GM21737 (cell line): ENCODE results near the gene B3GAT1.
A peak's percentile ranks its signal among the peaks of the same experiment; 100 is the strongest.

ENCODE experiments used
- ATAC-seq: cut with Tn5 transposase; IDR thresholded peaks from one replicate; pipeline ENCODE4 v1.9.1; 2021; ENCODE audit warnings: mild to moderate bottlenecking, moderate library complexity; ENCODE audit not compliant: unreplicated experiment

Gene B3GAT1

DNA sequence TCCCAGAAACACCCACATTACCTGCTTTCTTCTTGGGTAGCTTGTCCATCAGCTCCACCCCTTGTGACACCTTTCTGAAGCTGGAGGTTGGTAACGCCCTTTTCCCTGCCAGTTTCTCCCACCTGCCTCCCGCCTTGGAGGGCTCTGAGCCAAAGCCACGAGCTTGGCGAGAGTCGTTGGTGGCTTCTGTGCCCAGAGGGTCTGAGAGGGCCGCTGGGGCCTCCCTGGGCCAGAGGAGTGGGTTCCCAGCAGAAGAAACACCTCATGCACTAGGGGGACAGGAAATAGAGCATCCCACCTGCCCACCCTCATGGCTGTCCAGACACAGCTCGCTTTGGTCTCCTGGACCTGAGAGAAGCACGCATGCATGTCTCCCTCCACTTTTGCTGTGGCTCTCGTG is 37.9 kb downstream of the B3GAT1 start:
- no peak for ATAC-seq

DNA sequence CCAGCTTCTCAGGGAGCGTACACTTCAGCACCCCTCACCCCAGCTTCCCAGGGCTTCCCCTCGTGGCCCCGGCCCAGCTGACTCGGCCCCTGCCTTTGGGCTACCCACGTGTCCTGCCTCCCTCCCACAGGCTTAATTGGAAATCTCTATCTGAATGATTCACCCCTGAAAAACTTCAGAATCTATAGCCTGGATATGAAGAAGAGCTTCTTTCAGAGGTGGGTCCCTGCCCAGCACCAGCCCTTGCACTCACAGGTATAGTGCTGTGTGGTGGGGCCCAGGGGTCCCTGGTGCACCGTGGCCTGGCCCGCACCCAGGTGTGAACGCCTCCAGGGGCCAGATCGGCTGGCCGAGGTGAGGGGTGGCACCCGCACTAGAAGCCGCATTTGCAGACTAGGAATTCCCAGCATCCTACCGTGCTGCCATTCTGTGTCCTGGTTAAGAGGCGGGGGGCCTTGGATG is 38.4 kb downstream of the B3GAT1 start:
- ATAC-seq, result no peak

DNA sequence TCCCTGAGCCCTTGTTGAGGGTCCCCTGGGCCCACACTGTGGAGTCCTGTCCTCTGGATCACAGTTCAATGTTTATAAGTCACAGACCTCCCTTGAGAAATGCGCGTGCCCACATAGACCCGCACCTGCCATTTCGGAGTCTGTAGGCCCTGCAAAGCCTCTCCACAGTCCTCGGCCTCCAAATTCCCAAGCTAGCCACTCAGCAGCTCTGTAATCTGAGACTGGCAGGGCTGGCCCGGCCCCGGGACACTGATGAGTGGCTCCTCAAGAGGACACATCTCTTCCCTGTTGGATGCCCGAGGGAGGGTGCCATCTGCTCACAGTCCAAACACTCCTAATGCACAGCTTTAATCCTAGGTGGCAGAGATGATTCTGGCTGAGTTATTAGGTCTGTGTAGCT is 39.1 kb downstream of the B3GAT1 start:
- no peak for ATAC-seq

DNA sequence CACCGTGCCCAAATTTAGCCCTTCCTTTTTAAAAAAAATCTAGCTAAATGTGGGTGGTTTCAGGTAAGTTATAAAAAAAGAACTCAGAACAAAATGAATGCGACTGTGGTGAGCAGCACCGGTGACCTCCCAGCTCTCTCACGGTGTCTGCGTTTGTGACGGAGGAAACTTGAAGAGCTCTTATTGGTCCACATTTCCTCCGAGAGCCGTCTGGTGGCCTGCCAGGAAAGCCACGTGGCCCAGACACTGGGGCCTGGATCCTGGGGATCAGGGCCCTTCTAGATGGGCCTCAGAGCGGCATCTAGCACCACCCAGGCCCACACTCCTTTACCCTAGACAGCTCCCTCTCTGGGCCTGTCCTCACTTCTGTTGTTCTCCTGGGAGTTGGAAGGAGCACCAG is 39.5 kb downstream of the B3GAT1 start:
- no peak for ATAC-seq

DNA sequence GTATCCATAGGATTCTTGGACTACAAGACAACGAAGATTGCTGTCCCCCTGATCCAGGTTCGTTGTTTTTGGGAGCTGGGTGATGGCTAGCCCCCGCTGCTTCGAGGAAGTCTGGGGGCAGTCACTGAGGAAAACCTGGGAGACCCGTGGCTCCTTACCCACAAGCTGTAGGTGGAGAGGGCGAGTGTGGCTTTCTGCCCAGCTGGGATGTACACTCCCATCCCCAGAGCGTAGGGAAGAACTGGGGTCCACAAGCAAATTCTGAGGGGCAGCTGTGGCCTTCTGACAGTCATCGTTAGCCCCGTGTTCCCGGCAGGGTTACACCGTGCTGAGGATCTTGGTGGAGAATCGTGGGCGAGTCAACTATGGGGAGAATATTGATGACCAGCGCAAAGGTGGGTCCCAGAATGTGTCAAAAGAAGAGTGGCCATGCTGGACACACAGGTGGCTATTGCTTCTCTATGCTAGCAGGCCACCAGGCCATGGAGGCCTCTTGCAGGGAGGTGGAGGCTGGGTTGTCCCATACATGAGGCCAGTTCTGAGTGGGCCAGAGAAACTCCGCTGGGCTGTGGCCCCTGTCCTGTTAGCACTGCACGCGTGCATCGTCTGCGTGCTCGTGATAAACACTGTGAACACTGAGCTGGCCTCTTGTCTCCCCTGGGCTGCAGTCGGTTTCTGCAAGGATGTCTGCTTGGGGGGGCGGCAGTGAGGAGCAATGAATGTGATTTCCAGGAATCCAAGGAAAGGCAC is 40.4 kb downstream of the B3GAT1 start:
- no peak for ATAC-seq

DNA sequence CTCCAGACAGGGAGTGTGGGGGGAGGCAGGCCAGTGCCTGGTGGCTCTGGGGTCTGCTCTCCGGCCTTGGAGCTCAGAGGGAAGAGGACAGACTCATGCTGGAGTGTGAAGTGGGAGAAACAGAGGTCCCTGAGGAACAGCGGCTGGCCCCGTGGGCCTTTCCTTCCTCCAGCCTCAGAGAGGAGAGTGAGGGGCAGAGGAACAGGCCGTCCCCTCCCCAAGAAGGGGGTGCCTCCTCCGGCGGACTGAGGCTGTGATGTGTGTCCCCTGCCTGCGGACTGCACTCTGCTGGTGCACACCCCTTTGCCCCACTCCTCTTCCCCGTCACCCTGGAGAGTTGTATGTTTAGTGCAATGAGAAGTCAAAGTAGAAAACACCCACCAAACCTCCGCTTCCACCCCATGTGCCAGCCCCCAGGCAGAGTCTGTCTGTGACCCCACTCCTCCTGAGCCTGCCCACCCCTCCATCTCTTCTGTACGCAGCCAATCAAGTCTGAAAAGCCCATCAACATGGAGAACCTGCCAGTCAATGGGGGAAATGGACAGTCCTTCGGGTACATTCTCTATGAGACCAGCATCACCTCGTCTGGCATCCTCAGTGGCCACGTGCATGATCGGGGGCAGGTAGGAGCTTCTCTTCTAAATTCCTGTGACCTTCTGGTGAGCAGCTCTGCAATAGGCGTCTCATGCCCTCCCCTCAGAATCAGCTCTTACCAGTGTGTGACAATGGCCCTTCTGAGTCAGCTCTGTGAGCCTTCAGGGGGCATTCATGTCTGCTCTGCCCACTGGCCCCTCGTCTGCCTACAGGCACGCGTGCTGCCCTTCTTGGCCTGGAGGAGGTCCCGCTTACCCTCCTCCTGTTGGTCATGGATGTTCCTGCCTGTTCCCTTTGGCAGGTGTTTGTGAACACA is 41.3 kb downstream of the B3GAT1 start:
- ATAC-seq, result no peak

DNA sequence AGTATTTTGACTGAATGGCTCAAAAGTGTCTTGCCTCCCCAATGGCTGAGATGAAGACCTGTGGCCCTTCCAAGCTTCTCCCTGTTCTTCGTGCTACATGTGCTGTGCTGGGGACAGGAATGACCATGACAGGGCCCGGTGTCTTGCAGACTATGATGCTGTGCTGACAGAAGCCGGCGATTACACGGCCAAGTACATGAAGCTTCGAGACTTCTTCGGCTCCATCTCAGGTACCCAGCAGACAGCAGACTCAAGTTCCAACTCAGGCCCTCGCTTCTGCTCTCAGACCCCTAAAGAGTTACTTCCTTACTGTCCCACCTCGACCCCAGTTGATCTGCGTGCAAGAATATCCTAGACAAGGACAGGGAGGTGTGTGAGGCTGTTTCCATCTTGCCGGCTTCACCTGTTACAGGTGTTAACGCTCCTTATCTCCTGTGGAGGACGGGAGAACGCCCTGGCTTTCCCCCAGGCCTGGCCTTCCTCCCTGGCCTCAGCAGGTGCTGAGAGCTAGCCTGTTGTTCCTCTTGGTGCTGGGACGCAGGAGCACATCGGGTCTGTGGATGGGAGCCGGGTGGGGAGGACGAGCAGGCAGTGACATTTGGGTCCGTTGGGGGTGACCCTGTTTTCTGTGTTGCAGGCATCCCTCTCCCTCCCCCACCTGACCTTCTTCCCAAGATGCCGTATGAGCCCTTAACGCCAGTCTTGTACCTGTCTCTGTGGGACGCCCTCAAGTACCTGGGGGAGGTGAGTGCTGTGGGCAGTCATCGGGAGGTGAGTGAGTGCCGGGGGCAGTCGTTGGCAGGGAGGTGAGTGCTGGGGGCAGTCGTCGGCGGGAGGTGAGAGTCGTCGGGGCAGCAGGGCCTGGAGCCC is 42.2 kb downstream of the B3GAT1 start:
- ATAC-seq, result no peak

DNA sequence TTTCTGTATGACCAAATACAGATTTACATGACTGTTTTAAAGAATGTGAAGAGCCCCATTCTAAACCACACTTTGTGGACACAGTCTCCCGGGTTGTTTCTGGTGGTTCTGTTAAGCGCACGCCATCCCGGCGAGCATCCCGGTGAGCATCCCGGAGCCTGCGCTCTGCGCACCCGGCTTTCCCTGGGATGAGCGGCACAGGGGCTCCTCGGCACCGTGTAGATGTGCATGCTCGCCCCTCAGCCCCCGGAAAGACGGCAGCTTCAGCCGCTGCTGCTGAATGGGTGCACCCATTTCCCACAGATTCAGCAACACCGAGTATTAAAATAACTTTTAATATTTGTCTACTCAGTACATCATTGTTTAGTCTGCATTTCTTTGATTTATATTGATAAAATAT is 44.3 kb downstream of the B3GAT1 start:
- no peak for ATAC-seq

DNA sequence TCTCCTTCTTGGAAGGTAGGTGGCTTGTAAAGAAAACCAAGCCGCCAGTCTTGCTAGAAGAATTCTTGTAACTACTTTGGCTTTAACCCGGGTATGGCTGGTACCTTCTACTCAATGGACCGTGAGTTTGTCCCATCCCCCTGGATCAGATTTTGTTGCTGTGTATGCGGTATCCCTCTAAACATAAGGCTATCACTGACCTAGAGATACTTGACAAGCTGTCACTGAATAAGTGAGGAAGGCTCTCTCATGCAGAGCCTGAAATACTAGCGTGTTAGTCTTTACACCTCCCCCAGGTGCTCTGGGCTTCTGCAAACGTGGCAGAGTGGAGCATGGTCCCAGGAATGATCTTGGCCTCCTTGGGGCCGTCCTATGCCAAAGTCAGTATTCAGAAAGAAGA is 45.8 kb downstream of the B3GAT1 start:
- no peak for ATAC-seq

DNA sequence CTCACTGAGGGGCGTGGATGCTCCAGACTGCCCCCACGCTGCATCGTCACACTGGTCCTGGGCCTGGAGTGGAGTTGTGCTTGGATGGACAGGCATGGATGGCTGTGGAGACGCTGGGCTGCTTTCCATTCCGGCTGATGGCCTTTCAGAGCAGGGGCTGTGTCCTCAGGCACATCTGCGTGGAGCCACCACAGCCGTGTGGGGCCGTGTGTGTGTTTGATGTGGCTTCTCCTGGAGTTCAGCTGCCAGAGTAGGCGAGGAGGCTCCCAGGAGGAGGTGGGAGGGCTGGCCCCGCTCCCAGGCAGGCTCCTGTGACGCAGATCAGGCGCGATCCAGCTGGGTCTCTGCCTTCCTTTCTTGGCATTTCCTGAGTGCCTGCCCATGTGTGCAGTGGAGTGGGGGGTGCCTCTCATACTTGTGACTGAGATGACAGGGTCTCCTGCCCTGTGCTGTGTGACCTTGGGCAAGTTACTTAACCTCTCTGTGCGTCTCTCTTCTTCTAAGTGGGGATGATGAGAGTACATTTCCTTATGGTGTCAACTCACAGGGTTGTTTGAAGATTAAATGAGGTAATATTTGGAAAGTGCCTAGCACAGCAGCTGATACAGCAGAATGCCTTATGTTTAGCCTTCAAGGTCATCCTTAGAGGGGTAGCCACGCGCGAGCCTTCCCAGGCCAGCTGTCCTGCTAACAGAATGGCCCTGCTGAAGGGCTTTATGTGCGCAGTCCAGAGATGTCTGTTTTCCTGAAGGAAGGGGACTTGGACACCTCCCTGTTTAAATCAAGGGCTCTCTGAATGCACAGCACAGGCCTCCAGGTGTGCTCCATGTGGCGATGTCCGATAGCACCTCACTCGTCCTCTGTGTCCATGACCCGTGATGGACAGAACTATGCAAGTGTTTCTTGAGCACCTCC is 46.8 kb downstream of the B3GAT1 start:
- no peak for ATAC-seq

DNA sequence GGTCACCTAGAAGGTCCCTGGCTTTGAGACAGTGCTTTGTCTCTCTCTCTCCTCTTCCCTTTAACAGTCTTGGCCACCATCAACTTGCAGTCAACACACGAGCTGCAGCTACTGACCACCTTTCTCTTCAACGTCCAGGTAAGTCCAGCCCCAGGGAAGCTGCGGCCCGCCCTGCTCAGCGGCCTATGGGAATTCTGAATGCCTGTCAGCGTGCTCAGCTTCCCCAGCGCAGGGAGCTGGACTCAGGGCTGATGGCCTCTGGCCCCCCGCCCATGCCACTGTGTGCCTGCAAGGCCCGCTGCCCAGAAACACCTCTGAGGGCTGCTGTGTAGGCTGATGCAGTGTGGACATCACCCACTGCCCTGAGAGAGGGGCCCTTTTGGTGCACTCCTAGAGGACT is 47.8 kb downstream of the B3GAT1 start:
- no peak for ATAC-seq

DNA sequence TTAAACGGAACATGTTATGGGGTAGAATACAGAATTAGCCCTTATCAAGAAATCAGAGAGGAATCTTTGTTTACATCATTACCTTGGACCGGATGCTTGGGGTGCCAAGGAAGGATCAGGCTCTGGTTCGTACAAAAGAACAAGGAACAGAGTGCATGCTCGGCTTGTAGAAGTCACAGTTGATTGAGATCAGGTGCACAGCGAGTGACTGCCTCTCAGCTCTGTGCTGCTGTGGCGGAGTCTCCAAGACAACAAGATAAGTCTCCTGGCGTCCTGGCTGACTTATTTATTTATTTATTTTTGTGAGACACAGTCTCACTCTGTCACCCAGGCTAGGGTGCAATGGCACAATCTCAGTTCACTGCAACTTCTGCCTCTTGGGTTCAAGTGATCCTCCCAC is 48.5 kb downstream of the B3GAT1 start:
- ATAC-seq, result no peak

DNA sequence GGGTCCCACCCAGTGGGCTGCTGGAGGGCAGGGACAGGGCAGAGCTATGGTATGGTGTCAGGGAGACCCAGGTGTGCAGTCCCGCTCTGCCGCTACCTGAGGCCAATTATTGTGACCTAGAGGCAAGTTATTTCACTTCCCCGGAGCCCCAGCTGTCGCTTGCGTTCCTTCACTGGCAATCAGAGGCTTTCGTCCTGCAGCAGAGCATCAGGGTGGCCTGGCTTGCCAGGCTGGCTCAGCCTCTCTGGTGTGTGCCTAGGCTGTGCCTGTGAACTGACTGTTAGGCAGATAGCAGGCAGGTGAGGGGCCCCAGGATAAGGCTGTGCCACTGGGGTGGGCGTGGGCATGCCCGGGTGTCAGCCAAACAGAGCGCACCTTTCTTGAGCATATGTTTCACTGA is 48.9 kb downstream of the B3GAT1 start:
- no peak for ATAC-seq

DNA sequence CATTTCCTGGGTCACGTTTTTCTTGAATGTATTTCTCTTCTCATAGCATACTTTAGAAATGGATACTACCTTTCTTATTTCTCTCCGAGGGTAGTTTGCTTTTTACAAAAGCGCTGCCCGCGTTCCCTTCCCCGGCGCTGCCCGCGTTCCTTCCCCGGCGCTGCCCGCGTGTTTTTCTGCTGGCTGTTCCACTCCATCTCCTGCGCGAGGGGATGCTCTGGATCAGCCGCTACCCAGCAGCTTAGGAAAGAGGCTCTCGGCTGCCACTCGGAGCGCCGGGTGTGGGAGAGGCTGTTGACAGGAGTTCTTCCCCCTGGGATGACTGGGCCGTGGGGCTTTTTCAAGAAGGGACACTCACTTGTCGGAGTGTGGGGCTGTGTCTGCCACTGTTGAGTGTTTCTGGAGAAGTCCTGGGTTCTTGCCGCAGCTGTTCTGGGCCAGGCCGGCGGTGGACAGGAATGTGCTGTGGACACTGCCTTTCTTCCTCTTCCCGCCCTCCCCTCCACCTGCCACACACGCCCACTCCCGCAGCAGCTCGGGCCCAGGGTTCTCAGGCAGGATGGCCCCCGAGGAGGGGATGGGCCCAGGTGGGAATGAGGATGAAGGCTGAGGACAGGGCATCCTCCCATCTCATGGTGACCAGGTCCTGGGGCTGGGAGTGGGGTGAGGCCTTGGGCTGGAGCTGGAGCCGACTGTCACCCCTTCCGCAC is 49.7 kb downstream of the B3GAT1 start:
- ATAC-seq, result no peak

DNA sequence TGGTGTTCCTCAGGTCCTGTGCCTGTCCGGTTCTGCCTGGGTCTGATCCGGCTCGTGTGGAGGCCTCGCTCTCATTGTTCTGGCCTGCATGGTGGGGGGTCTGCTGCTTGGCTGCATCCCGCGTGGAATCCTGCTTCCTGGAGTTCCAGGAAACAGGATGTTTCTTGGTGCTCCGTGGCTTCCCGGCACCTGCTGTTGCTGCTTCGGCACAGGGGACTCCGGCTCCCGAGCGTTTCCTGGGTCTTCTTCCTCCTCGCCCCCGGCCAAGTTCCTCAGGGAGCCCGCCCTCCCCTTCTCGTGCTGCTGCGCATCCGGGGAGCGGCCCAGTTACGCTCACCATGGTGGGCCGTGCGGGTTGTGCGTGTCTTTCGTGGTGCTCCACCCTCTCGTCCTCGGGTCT is 50.4 kb downstream of the B3GAT1 start:
- no peak for ATAC-seq

DNA sequence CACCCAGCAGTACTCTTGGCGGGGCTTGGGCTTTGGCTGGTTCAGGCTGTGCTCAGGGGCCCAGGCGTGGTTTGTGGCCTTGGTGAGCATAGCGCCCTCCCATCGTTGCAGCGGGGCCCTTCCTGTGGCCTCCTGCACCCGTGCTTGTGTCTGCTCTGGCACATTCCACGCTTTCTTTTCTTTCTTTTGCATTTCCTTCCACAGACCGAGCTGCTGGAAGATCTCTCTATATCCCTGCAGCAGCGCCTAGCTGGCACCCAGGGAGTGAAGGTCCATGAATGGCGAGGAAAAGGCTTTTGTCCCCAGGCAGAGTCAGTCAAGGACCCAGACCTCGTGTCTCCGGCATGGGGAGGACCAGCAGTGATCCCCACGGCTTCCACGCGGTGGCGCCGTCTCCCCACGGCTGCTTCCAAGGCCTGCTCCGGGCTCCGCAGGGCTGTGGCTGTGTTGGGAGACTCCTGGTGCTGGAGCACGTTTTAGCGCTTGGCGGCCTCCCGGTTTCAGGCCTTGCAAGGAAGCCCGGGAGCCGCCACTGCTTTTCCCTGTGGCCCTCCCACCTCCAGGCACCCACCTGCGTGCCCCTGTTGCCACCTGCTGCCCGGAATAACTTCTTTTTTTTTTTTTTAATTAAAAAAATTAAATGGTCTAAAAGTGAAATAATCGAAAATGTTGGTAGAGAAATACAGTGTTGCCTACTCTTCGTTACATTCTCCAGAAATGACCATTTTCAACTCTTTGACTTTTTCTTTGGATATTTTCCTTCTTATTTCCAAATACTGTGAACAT is 51.8 kb downstream of the B3GAT1 start:
- ATAC-seq, result peak; percentile 84

DNA sequence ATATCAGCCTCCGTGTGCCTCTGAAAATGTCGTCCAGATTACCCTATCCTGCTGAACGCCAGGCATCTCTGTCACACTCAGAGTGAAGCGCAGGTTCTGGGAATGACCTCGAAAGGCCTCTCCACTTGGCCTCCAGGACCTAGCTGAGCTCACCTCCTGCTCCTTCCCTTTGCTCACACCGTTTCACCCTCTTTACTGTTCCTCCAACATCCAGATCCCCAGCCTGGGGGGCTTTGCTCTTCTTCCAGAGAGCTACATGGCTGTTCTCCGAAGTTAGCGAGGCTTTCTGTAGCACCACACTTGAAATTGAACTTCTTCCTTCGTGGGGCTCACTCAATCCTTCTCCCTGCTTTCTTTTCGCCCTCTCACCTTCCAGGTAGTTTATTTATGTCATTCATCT is 52.4 kb downstream of the B3GAT1 start:
- no peak for ATAC-seq

DNA sequence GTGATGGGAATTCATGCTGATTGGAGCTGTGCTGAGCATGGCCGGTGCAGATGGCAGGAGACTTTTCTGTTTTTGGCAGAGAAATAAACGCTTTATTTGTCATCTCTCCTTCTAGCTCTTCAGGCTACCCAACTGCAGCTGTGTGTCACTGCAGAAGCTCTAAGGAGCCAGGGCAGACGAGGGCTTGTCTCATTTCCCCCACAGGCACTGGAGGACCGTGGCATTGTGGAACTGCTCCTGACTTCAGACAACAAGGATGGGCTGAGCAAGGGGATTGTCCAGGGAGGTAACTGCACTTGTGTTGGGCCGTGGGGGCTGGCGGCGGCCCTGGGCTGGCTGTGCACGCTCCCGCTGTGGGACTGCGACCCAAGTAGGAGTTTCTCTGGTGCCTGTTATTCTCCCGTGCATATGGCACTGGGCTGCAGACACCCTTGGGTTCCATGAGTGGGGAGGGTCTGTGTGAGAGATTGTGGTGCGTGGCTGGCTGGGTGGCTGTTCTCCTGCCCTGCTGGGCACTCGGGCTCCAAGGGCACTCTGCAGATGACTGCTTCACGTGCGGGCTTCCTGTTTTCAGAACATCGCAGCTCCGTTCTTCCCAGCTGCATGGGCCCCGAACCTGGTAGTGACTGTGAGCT is 53.1 kb downstream of the B3GAT1 start:
- ATAC-seq, result no peak
